PC-3 (cell line): Measurements from ENCODE around the gene SLC16A12. TPM values are rescaled to one million over a fixed set of nuclear protein-coding genes. Genes with fewer than 3 reads are reported as not detected.
"Not testable (repeated sequence)": the region's sequence is repeated elsewhere in the genome, so short reads cannot be mapped to it uniquely, and the experiment has no call there.

Source experiments
- ATAC-seq: fragments of 200-7000 bp; cut with Tn5 transposase; 2 replicates; pipeline ENCODE4 v1.9.1; 2020; ENCODE audit warnings: mild to moderate bottlenecking, moderate library complexity
- BruUV-seq: library from RNA; stranded (reverse); fragments of 400-500 nt; replicated peaks from 2 replicates; lab custom pipeline; 2021; lab: Mats Ljungman, UMichigan
- CTCF ChIA-PET: fragments of 300-600 bp; sonication (Branson Sonifier 250); formaldehyde crosslinking; loops from one replicate; lab custom pipeline; 2022; ENCODE audit warnings: antibody characterized with exemption; lab: Charles Lee
- POLR2A ChIA-PET: fragments of 300-600 bp; sonication (Branson Sonifier 250); formaldehyde crosslinking; loops from one replicate; lab custom pipeline; 2022; ENCODE audit warnings: antibody characterized with exemption; ENCODE audit not compliant: unreplicated experiment; lab: Charles Lee
- DNase-seq: peaks from one replicate; pipeline ENCODE4 v3.0.0-alpha.2; 2015
- H2AFZ ChIP-seq: fragments of 300-600 bp; sonication (generic); 2 replicates; pipeline ENCODE4 v1.6.0; 2016; ENCODE audit warnings: antibody characterized with exemption, low read length
- H3F3A ChIP-seq: fragments of 300-600 bp; sonication (generic); one replicate; pipeline ENCODE4 v1.6.0; 2017; ENCODE audit warnings: antibody characterized with exemption, low read length, control low read depth, mild to moderate bottlenecking; ENCODE audit not compliant: unreplicated experiment
- H3K27ac ChIP-seq: fragments of 300-600 bp; sonication (generic); 2 replicates; pipeline ENCODE4 v1.5.1; 2016; ENCODE audit warnings: mild to moderate bottlenecking, low read length
- H3K27me3 ChIP-seq: fragments of 300-600 bp; sonication (generic); 2 replicates; pipeline ENCODE4 v1.6.1; 2016; ENCODE audit warnings: low read length, mixed read lengths
- H3K36me3 ChIP-seq: fragments of 300-600 bp; sonication (generic); 2 replicates; pipeline ENCODE4 v1.6.1; 2016; ENCODE audit warnings: low read depth, mixed run types, low read length, mixed read lengths
- H3K4me1 ChIP-seq: fragments of 300-600 bp; sonication (generic); 2 replicates; pipeline ENCODE4 v1.5.1; 2016; ENCODE audit warnings: low read length; ENCODE audit not compliant: insufficient read depth
- H3K4me2 ChIP-seq: fragments of 300-600 bp; sonication (generic); 2 replicates; pipeline ENCODE4 v1.6.0; 2016; ENCODE audit warnings: low read length
- H3K4me3 ChIP-seq: fragments of 300-600 bp; sonication (generic); 2 replicates; pipeline ENCODE4 v1.5.1; 2016; ENCODE audit warnings: mild to moderate bottlenecking, low read length, mixed read lengths
- H3K79me2 ChIP-seq: fragments of 300-600 bp; sonication (generic); 2 replicates; pipeline ENCODE4 v1.6.1; 2017; ENCODE audit warnings: low read length, mixed read lengths
- H3K9ac ChIP-seq: fragments of 300-600 bp; sonication (generic); 2 replicates; pipeline ENCODE4 v1.6.0; 2016; ENCODE audit warnings: mild to moderate bottlenecking, low read length
- H3K9me2 ChIP-seq: fragments of 300-600 bp; sonication (generic); replicated peaks from 2 replicates; pipeline ENCODE4 v1.6.1; 2016; ENCODE audit warnings: mixed run types, low read length, mixed read lengths
- H3K9me3 ChIP-seq: fragments of 300-600 bp; sonication (generic); 2 replicates; pipeline ENCODE4 v1.6.1; 2016; ENCODE audit warnings: low read length, mixed read lengths
- H4K20me1 ChIP-seq: fragments of 300-600 bp; sonication (generic); 2 replicates; pipeline ENCODE4 v1.6.1; 2016; ENCODE audit warnings: low read length, mixed read lengths
- CTCF ChIP-seq: fragments of 300-600 bp; sonication (generic); conservative IDR thresholded peaks from 2 replicates; pipeline ENCODE4 v1.5.1; 2017; ENCODE audit warnings: antibody characterized with exemption, low read depth, mild to moderate bottlenecking, low read length
- EZH2 ChIP-seq: fragments of 300-600 bp; sonication (generic); IDR thresholded peaks from one replicate; pipeline ENCODE4 v1.6.1; 2017; ENCODE audit warnings: antibody characterized with exemption, mild to moderate bottlenecking, low read length; ENCODE audit not compliant: unreplicated experiment
- EZH2phosphoT487 ChIP-seq: fragments of 300-600 bp; sonication (generic); IDR thresholded peaks from 2 replicates; pipeline ENCODE4 v1.6.1; 2018; ENCODE audit warnings: mild to moderate bottlenecking, antibody characterized with exemption, low read length, borderline replicate concordance
- intact Hi-C: fragments of 100-400 bp; cut with micrococcal nuclease; formaldehyde crosslinking; loops from 2 replicates; pipeline ENCODE4 v1.9.0; 2023
- total RNA-seq: library from RNA; depleted of rRNA; stranded (reverse); fragments of >200 nt; gene quantifications from 2 replicates; pipeline ENCODE4 v1.2.3, GENCODE V29; 2014

Gene SLC16A12
- total RNA-seq, 1 experiment from 2014 or later = not detected

DNA sequence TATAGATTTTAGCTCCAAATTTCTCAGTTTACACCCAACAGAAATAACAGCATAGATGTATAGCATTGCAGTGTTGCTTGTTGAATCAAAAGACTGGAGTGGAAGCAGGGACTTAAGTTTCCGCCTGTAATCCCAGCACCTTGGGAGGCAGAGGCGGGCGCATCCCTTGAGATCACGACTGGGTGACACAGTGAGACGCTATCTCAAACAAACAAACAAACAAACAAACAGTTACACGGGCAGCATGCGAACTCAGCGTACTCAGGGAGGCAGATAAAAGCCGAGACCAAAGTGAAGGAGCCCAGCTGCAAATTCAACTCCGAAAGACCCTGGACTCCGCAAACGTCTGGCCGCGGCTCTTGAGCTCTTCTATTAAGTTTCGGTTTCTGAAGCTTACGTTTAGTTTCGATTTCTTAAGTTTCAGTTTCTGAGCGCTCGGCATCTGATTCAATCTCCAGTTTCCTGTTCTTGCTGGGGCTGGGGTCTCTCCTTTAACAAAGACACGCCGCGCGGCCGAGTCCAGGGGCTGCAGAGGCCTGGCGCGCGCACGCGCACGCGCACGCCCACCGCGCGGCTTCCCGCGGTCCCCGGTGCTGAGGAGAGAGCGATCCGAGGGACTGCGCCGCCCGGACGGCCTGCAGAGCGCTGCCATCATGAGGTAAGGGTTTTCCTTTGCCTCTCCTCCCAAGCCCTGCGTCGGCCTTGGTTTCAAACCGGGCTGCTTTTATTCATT, 121.1 kb downstream of the SLC16A12 start, which contains the start of gene IFIT5:
TSS of gene IFIT5 (plus strand) at position 423 of the 733 bp plus-strand sequence. CDS start at position 654, 231 bp downstream.
- Histone ChIP-seq H3K9me3 (no peaks in the 10 kb centered on the region), H2AFZ (peak within 1 kb of the TSS; percentile 71), H3K4me1 (peaks cover 31% of the 10 kb centered on the region), H3K27me3 (no peaks in the 10 kb centered on the region), H3K4me3 (peak within 1 kb of the TSS; percentile 80), H3F3A (no peaks in the 10 kb centered on the region), H3K27ac (peak within 1 kb of the TSS; percentile 71), H3K36me3 (peaks cover 2% of the 10 kb centered on the region; the same call in 1 of the 2 replicates), H3K9me2 (no peaks in the 10 kb centered on the region), H3K9ac (peak within 1 kb of the TSS; percentile 82), H3K79me2 (peaks cover 62% of the 10 kb centered on the region), H4K20me1 (no peaks in the 10 kb centered on the region), H3K4me2 (peak within 1 kb of the TSS; percentile 74)
- TF ChIP-seq EZH2 (no peak), EZH2phosphoT487 (no peak), CTCF (no peak)
- DNase-seq = peak; percentile 56
- intact Hi-C loops = loop anchor here (1.0 to 2.0 kb wide), 2 partner anchors 22 to 197 kb away; partner anchors contain the start of gene IFIT1
- ATAC-seq = peak; percentile 79
- BruUV-seq = TSS peak; percentile 90
- POLR2A ChIA-PET = no interaction called here
- CTCF ChIA-PET = interaction anchor here (0.6 to 1.0 kb wide), 4 partner anchors 14 to 377 kb away, joined by 3 to 4 read pairs (median 3); partner anchors contain the start of gene IFIT1

DNA sequence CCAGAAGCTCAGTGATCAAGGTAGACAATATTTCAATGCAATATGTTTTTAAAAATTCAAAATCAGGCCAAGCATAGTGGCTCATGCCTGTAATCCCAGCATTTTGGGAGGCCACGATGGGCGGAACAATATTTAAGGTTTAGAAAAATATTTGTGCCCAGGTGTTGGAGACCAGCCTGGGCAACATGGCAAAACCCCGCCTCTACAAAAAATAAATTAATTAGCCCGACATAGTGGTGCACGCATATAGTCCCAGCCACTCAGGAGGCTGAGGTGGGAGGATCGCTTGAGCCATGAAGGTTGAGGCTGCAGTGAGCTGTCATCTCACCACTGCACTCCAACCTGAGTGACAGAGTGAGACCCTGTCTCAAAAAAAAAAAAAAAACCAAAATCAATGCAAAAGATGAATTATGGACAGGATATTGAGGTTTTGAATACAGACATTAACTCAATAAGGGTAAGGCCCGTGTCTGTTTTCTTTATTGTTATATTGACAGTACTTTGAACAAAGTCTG, 121.9 kb downstream of the SLC16A12 start:
- Histone ChIP-seq H3K9ac (peak overlapping the region; percentile 82; the same call in 1 of the 2 replicates), H3K4me3 (peak overlapping the region; percentile 80)
- intact Hi-C loops = no loop called here

DNA sequence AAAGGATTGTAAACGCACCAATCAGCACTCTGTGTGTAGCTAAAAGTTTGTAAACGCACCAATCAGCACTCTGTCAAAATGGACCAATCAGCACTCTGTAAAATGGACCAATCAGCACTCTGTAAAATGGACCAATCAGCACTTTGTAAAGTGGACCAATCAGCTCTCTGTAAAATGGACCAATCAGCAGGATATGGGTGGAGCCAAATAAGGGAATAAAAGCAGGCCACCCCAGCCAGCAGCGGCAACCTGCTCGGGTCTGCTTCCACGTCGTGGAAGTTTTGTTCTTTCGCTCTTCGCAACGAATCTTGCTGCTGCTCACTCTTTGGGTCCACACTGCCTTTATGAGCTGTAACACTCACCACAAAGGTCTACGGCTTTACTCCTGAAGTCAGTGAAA, 123.1 kb downstream of the SLC16A12 start:
- H2AFZ ChIP-seq, H3F3A ChIP-seq, H3K9me3 ChIP-seq, H4K20me1 ChIP-seq, BruUV-seq, ATAC-seq, H3K27me3 ChIP-seq, CTCF ChIA-PET, H3K4me2 ChIP-seq, DNase-seq, H3K9me2 ChIP-seq, H3K36me3 ChIP-seq, H3K27ac ChIP-seq, H3K4me3 ChIP-seq, intact Hi-C loops, POLR2A ChIA-PET, H3K9ac ChIP-seq: not testable (repeated sequence)
- Histone ChIP-seq H3K79me2 (peaks cover 42% of the 10 kb centered on the region), H3K4me1 (peaks cover 16% of the 10 kb centered on the region)

More for the DNA sequence above, 121.9 kb downstream of the SLC16A12 start:
- H3K9me2 ChIP-seq = no peaks in the 10 kb centered on the region
- ChIA-PET CTCF (interaction anchor here (0.7 to 1.0 kb wide), 2 partner anchors 21 to 44 kb away, joined by 3 to 4 read pairs; partner anchors contain the start of gene IFIT1), POLR2A (interaction anchor here (0.6 kb wide), 1 partner anchor 18 kb away, joined by 4 read pairs; no protein-coding TSS in a partner anchor)
- no TSS peak for BruUV-seq
- H3K4me2 ChIP-seq = peak overlapping the region; percentile 74
- peaks cover 54% of the 10 kb centered on the region for H3K79me2 ChIP-seq
- no peak overlapping the region for H3K27ac ChIP-seq
- peaks cover 2% of the 10 kb centered on the region; the same call in 1 of the 2 replicates for H3K36me3 ChIP-seq
- TF ChIP-seq CTCF (no peak), EZH2 (no peak), EZH2phosphoT487 (no peak)
- H3K4me1 ChIP-seq = peaks cover 26% of the 10 kb centered on the region
- no peaks in the 10 kb centered on the region for H3K27me3 ChIP-seq
- no peaks in the 10 kb centered on the region for H4K20me1 ChIP-seq
- H3F3A ChIP-seq = no peaks in the 10 kb centered on the region
- H3K9me3 ChIP-seq = no peaks in the 10 kb centered on the region
- H2AFZ ChIP-seq = peak overlapping the region; percentile 71; the same call in 1 of the 2 replicates
- ATAC-seq (no peak), DNase-seq (no peak)

- H3F3A ChIP-seq, POLR2A ChIA-PET, CTCF ChIA-PET, H3K4me2 ChIP-seq, H3K9me3 ChIP-seq, BruUV-seq, H3K27ac ChIP-seq, H3K9me2 ChIP-seq, ATAC-seq, H4K20me1 ChIP-seq, H3K27me3 ChIP-seq, H3K4me3 ChIP-seq, intact Hi-C loops, DNase-seq, H3K9ac ChIP-seq, H2AFZ ChIP-seq, H3K36me3 ChIP-seq: not testable (repeated sequence)
- Histone ChIP-seq H3K79me2 (peaks cover 30% of the 10 kb centered on the region), H3K4me1 (peaks cover 11% of the 10 kb centered on the region)
Measured at GRCh38 chr10:89411135-89411534, 124.3 kb downstream of the SLC16A12 start.
